IMR-90 (cell line): ENCODE results near the gene DENND1B. TPM values are rescaled to one million over a fixed set of nuclear protein-coding genes. Genes with fewer than 3 reads are reported as not detected.

Source experiments
- ATAC-seq: fragments of 200-7000 bp; cut with Tn5 transposase; 2 replicates; pipeline ENCODE4 v1.9.1; 2020; ENCODE audit warnings: low read depth, mild to moderate bottlenecking, moderate library complexity
- BruUV-seq: library from RNA; stranded (reverse); fragments of 400-500 nt; replicated peaks from 2 replicates; lab custom pipeline; 2021; lab: Mats Ljungman, UMichigan
- CTCF ChIA-PET: fragments of 300-600 bp; formaldehyde crosslinking; extraction: SDS; loops from one replicate; lab custom pipeline; 2021; ENCODE audit warnings: antibody characterized with exemption; lab: Yijun Ruan, JAX
- POLR2A ChIA-PET: fragments of 300-600 bp; sonication (Branson Sonifier 250); formaldehyde crosslinking; loops from one replicate; lab custom pipeline; 2022; ENCODE audit warnings: antibody characterized with exemption; ENCODE audit not compliant: unreplicated experiment; lab: Charles Lee
- DNase-seq: peaks from one replicate; pipeline ENCODE4 v3.0.0; 2013
- H2AFZ ChIP-seq: replicated peaks from 2 replicates; pipeline ENCODE3; 2013; ENCODE audit warnings: low read length, mild to moderate bottlenecking; ENCODE audit not compliant: poor library complexity
- H2AK5ac ChIP-seq: 2 replicates; pipeline ENCODE4 v1.6.1; 2013; ENCODE audit warnings: low read depth, low read length, inconsistent platforms
- H2AK9ac ChIP-seq: replicated peaks from 2 replicates; pipeline ENCODE3; 2013; ENCODE audit warnings: mild to moderate bottlenecking, low read depth, low read length, moderate library complexity; ENCODE audit not compliant: poor library complexity
- H2BK120ac ChIP-seq: 2 replicates; pipeline ENCODE4 v1.6.1; 2013; ENCODE audit warnings: low read depth, low read length, inconsistent platforms
- H2BK15ac ChIP-seq: 3 replicates; pipeline ENCODE4 v1.6.1; 2013; ENCODE audit warnings: low read depth, low read length, inconsistent platforms
- H2BK20ac ChIP-seq: 2 replicates; pipeline ENCODE4 v1.6.1; 2013; ENCODE audit warnings: low read depth, mild to moderate bottlenecking, inconsistent platforms, low read length, moderate library complexity
- H2BK5ac ChIP-seq: 2 replicates; pipeline ENCODE4 v1.6.1; 2013; ENCODE audit warnings: mild to moderate bottlenecking, low read depth, low read length, inconsistent platforms; ENCODE audit not compliant: poor library complexity, severe bottlenecking
- H3K14ac ChIP-seq: replicated peaks from 2 replicates; pipeline ENCODE4 v1.6.1; 2013; ENCODE audit warnings: low read depth, low read length, inconsistent platforms
- H3K18ac ChIP-seq: 2 replicates; pipeline ENCODE4 v1.6.1; 2013; ENCODE audit warnings: low read depth, low read length, control low read depth
- H3K23ac ChIP-seq: 2 replicates; pipeline ENCODE4 v1.6.1; 2013; ENCODE audit warnings: low read depth, low read length, inconsistent platforms
- H3K27ac ChIP-seq: 2 replicates; pipeline ENCODE4 v1.5.1; 2013; ENCODE audit warnings: mild to moderate bottlenecking, control low read depth, low read length; ENCODE audit not compliant: insufficient read depth
- H3K27me3 ChIP-seq: 2 replicates; pipeline ENCODE4 v1.6.1; 2013; ENCODE audit warnings: low read length; ENCODE audit not compliant: control insufficient read depth, insufficient read depth
- H3K36me3 ChIP-seq: 2 replicates; pipeline ENCODE4 v1.6.1; 2013; ENCODE audit warnings: low read length, mixed read lengths; ENCODE audit not compliant: control insufficient read depth, insufficient read depth
- H3K4ac ChIP-seq: 2 replicates; pipeline ENCODE4 v1.6.1; 2013; ENCODE audit warnings: low read depth, low read length, inconsistent platforms
- H3K4me1 ChIP-seq: 2 replicates; pipeline ENCODE4 v1.6.1; 2013; ENCODE audit warnings: low read length, mixed read lengths; ENCODE audit not compliant: control insufficient read depth, insufficient read depth
- H3K4me2 ChIP-seq: 2 replicates; pipeline ENCODE4 v1.6.1; 2013; ENCODE audit warnings: low read depth, mild to moderate bottlenecking, control low read depth, low read length, moderate library complexity
- H3K4me3 ChIP-seq: 2 replicates; pipeline ENCODE4 v1.5.1; 2013; ENCODE audit warnings: low read depth, mild to moderate bottlenecking, control low read depth, low read length, moderate library complexity; ENCODE audit not compliant: insufficient read depth
- H3K56ac ChIP-seq: 2 replicates; pipeline ENCODE4 v1.6.1; 2013; ENCODE audit warnings: low read length, inconsistent platforms; ENCODE audit not compliant: insufficient read depth; ENCODE audit errors: extremely low read depth
- H3K79me1 ChIP-seq, 2 experiments: 2 replicates each; pipeline ENCODE4 v1.6.1; 2013; ENCODE audit warnings: low read length in 2 of 2, inconsistent platforms in 1 of 2, low read depth in 1 of 2
- H3K9ac ChIP-seq: 2 replicates; pipeline ENCODE4 v1.6.1; 2013; ENCODE audit warnings: low read depth, low read length, control low read depth
- H3K9me1 ChIP-seq: 2 replicates; pipeline ENCODE4 v1.6.1; 2013; ENCODE audit warnings: low read length, inconsistent platforms; ENCODE audit not compliant: insufficient read depth
- H3K9me3 ChIP-seq: 2 replicates; pipeline ENCODE4 v1.6.1; 2013; ENCODE audit warnings: low read length; ENCODE audit not compliant: control insufficient read depth, insufficient read depth
- H4K20me1 ChIP-seq: 2 replicates; pipeline ENCODE4 v1.6.1; 2013; ENCODE audit warnings: low read length, inconsistent platforms; ENCODE audit not compliant: insufficient read depth
- H4K5ac ChIP-seq: 2 replicates; pipeline ENCODE4 v1.6.1; 2013; ENCODE audit warnings: mild to moderate bottlenecking, low read depth, low read length, control low read depth
- H4K8ac ChIP-seq, 2 experiments: 2 replicates each; pipeline ENCODE4 v1.6.1; 2013; ENCODE audit warnings: low read depth in 2 of 2, low read length in 2 of 2, control low read depth in 1 of 2, inconsistent platforms in 1 of 2
- H4K91ac ChIP-seq: 2 replicates; pipeline ENCODE4 v1.6.1; 2013; ENCODE audit warnings: low read depth, low read length, inconsistent platforms; ENCODE audit not compliant: insufficient read depth
- BHLHE40 ChIP-seq: fragments of 150-350 bp; IDR thresholded peaks from 2 replicates; pipeline ENCODE4 v1.6.1; 2016; ENCODE audit warnings: mild to moderate bottlenecking, low read depth, low read length
- CEBPB ChIP-seq: IDR thresholded peaks from 2 replicates; pipeline ENCODE4 v1.6.1; 2012; ENCODE audit warnings: low read depth, low read length, improper control_type of control experiment
- CHD1 ChIP-seq: IDR thresholded peaks from 2 replicates; pipeline ENCODE4 v1.6.1; 2012; ENCODE audit warnings: low read depth, low read length, improper control_type of control experiment
- MAFK ChIP-seq: IDR thresholded peaks from 2 replicates; pipeline ENCODE4 v1.6.1; 2012; ENCODE audit warnings: low read depth, low read length, improper control_type of control experiment
- MAZ ChIP-seq: IDR thresholded peaks from 2 replicates; pipeline ENCODE4 v1.6.1; 2012; ENCODE audit warnings: low read depth, mild to moderate bottlenecking, low read length, improper control_type of control experiment, moderate library complexity, borderline replicate concordance
- MXI1 ChIP-seq: IDR thresholded peaks from 2 replicates; pipeline ENCODE4 v1.6.1; 2012; ENCODE audit warnings: low read depth, mild to moderate bottlenecking, low read length, moderate library complexity, borderline replicate concordance
- NFE2L2 ChIP-seq: fragments of 150-350 bp; IDR thresholded peaks from 2 replicates; pipeline ENCODE4 v1.6.1; 2016; ENCODE audit warnings: low read depth, mild to moderate bottlenecking, low read length
- POLR2A ChIP-seq: IDR thresholded peaks from 2 replicates; pipeline ENCODE4 v1.6.1; 2012; ENCODE audit warnings: mild to moderate bottlenecking, low read depth, low read length
- RAD21 ChIP-seq: IDR thresholded peaks from 2 replicates; pipeline ENCODE4 v1.6.1; 2012; ENCODE audit warnings: low read length, improper control_type of control experiment
- RFX5 ChIP-seq: IDR thresholded peaks from 2 replicates; pipeline ENCODE4 v1.8.0; 2012; ENCODE audit warnings: low read depth, mild to moderate bottlenecking, low read length, moderate library complexity
- SMC3 ChIP-seq: fragments of 150-350 bp; IDR thresholded peaks from 2 replicates; pipeline ENCODE4 v1.6.1; 2016; ENCODE audit warnings: low read depth, mild to moderate bottlenecking, antibody characterized with exemption, low read length, moderate library complexity
- dilution Hi-C: fragments of 300-500 bp; cut with HindIII; formaldehyde crosslinking; loops from one replicate; pipeline ENCODE4 v1.14.3; 2018; ENCODE audit warnings: low sequenced_read_pairs; ENCODE audit not compliant: unreplicated experiment
- in situ Hi-C: fragments of 300-500 bp; cut with MboI; formaldehyde crosslinking; loops from 3 replicates; pipeline ENCODE4 v1.14.3; 2019; ENCODE audit warnings: low sequenced_read_pairs, inconsistent platforms, mixed read lengths
- intact Hi-C: fragments of 100-400 bp; cut with micrococcal nuclease; formaldehyde crosslinking; loops from 2 replicates; pipeline ENCODE4 v1.10.0; 2022
- polyA plus RNA-seq, 3 experiments: library from polyadenylated mRNA; depleted of rRNA; stranded (reverse); fragments of >200 nt; gene quantifications; 2 replicates each; pipeline ENCODE4 v1.2.3, GENCODE V29; 2012; ENCODE audit warnings: low replicate concordance in 1 of 3
- total RNA-seq: library from RNA; depleted of rRNA; stranded (reverse); fragments of >200 nt; gene quantifications from 2 replicates; pipeline ENCODE4 v1.2.3, GENCODE V29; 2012
- TF ChIP-seq, protein P1 (sequence below): conservative IDR thresholded peaks from 2 replicates; pipeline ENCODE4 v1.5.1; 2012; ENCODE audit warnings: mild to moderate bottlenecking, low read depth, low read length, improper control_type of control experiment
- TF ChIP-seq, protein P2 (sequence below): fragments of 150-350 bp; IDR thresholded peaks from 2 replicates; pipeline ENCODE4 v1.6.1; 2017; ENCODE audit warnings: mild to moderate bottlenecking, antibody characterized with exemption, low read length, low read depth
- TF ChIP-seq, protein P3 (sequence below): fragments of 150-350 bp; IDR thresholded peaks from 2 replicates; pipeline ENCODE4 v1.6.1; 2016; ENCODE audit warnings: low read depth, mild to moderate bottlenecking, low read length, moderate library complexity, borderline replicate concordance

DENND1B gene
- total and polyA plus RNA-seq, 2 of the 4 experiments (the other 2 are of a cell fraction) = 4.0 to 24.2 TPM

DNA sequence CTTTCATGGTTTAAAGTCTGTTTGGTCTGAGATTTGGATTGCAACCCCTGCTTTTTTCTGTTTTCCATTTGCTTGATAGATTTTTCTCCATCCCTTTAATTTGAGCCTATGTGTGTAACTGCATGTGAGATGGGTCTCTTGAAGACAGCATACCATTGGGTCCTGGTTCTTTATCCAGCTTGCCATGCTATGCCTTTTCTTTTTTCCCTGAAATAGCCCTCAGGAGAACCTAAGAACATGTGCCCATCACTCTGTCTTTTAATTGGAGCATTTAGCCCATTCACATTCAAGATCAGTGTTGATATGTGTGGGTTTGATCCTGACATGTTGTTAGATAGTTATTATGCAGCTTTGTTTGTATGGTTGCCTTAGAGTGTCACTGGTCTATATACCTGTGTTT, 21.7 kb upstream of the DENND1B start:
- H4K20me1 ChIP-seq = no peaks in the 10 kb centered on the region
- H4K91ac ChIP-seq = no peak overlapping the region; the same call in 1 of the 2 replicates
- intact Hi-C loops (no loop called here), in situ Hi-C loops (no loop called here), dilution Hi-C loops (no loop called here)
- no peak overlapping the region for H3K18ac ChIP-seq
- no peaks in the 10 kb centered on the region for H3K79me1 ChIP-seq
- H3K9ac ChIP-seq = no peak overlapping the region
- no peak overlapping the region for H3K14ac ChIP-seq
- H4K5ac ChIP-seq = no peak overlapping the region
- H3K27ac ChIP-seq = no peak overlapping the region
- no peak overlapping the region for H2BK15ac ChIP-seq
- peaks cover 13% of the 10 kb centered on the region for H3K9me3 ChIP-seq
- no peaks in the 10 kb centered on the region for H3K27me3 ChIP-seq
- no peak overlapping the region for H2AK9ac ChIP-seq
- no peak overlapping the region for H3K56ac ChIP-seq
- H2BK5ac ChIP-seq = no peak overlapping the region
- peaks cover 12% of the 10 kb centered on the region for H3K4me1 ChIP-seq
- H3K23ac ChIP-seq = no peak overlapping the region
- peaks cover 12% of the 10 kb centered on the region for H3K9me1 ChIP-seq
- no peak overlapping the region for H4K8ac ChIP-seq
- ChIA-PET CTCF (no interaction called here), POLR2A (no interaction called here)
- no peak for DNase-seq
- H2AFZ ChIP-seq = no peak overlapping the region
- H3K4me2 ChIP-seq = no peak overlapping the region
- no peaks in the 10 kb centered on the region for H3K36me3 ChIP-seq
- no peak overlapping the region for H2BK20ac ChIP-seq
- ATAC-seq = no peak
- no peak overlapping the region for H3K4ac ChIP-seq
- TF ChIP-seq POLR2A (no peak), RFX5 (no peak), CHD1 (no peak), MXI1 (no peak), MAFK (no peak), SMC3 (no peak), CEBPB (no peak), MAZ (no peak), NFE2L2 (no peak), RAD21 (no peak), BHLHE40 (no peak)
- TF ChIP-seq, protein P1, sequence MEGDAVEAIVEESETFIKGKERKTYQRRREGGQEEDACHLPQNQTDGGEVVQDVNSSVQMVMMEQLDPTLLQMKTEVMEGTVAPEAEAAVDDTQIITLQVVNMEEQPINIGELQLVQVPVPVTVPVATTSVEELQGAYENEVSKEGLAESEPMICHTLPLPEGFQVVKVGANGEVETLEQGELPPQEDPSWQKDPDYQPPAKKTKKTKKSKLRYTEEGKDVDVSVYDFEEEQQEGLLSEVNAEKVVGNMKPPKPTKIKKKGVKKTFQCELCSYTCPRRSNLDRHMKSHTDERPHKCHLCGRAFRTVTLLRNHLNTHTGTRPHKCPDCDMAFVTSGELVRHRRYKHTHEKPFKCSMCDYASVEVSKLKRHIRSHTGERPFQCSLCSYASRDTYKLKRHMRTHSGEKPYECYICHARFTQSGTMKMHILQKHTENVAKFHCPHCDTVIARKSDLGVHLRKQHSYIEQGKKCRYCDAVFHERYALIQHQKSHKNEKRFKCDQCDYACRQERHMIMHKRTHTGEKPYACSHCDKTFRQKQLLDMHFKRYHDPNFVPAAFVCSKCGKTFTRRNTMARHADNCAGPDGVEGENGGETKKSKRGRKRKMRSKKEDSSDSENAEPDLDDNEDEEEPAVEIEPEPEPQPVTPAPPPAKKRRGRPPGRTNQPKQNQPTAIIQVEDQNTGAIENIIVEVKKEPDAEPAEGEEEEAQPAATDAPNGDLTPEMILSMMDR = no peak
- TF ChIP-seq, protein P2, sequence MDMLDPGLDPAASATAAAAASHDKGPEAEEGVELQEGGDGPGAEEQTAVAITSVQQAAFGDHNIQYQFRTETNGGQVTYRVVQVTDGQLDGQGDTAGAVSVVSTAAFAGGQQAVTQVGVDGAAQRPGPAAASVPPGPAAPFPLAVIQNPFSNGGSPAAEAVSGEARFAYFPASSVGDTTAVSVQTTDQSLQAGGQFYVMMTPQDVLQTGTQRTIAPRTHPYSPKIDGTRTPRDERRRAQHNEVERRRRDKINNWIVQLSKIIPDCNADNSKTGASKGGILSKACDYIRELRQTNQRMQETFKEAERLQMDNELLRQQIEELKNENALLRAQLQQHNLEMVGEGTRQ = no peak
- TF ChIP-seq, protein P3, sequence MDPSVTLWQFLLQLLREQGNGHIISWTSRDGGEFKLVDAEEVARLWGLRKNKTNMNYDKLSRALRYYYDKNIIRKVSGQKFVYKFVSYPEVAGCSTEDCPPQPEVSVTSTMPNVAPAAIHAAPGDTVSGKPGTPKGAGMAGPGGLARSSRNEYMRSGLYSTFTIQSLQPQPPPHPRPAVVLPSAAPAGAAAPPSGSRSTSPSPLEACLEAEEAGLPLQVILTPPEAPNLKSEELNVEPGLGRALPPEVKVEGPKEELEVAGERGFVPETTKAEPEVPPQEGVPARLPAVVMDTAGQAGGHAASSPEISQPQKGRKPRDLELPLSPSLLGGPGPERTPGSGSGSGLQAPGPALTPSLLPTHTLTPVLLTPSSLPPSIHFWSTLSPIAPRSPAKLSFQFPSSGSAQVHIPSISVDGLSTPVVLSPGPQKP = no peak
- H3K4me3 ChIP-seq = no peak overlapping the region
- no peak overlapping the region for H2AK5ac ChIP-seq
- no TSS peak for BruUV-seq
- H2BK120ac ChIP-seq = no peak overlapping the region
